Stimulated activated CD8-positive, alpha-beta memory T cell treated with anti-CD3 and anti-CD28 coated beads, Interleukin-7, amount 100 ng/mL, for 24 hours (primary cell): ENCODE measurements around the gene ZBTB20.
"Not testable (repeated sequence)": the region's sequence is repeated elsewhere in the genome, so short reads cannot be mapped to it uniquely, and the experiment has no call there.

Experiments used
- DNase-seq: peaks from one replicate; pipeline ENCODE4 v3.0.0-alpha.2; 2020; ENCODE audit warnings: low read depth

Gene ZBTB20

GRCh38 chr3:115147329-115148141 lies 447 bp upstream of the ZBTB20 start:
- peak; percentile 86 for DNase-seq

DNA sequence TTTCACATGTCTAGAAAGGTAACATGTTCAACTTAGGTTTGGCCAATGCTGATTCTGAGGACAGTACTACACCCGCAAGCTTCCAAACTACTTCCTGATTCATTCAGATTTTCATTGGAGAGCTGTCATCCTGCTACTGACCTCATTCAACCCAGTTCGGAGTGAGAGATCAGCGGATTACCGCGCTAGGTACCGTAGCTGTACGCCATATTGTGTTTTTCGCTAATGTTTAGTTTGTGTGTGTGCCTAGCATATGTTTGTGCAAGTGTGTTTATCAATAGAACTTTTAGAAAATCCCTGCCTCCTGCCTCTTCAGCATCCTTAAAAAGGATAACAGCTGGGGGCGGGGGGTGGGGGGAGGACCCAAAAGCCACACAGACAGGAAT lies 1.1 kb downstream of the ZBTB20 start:
- peak; percentile 1 for DNase-seq

DNA sequence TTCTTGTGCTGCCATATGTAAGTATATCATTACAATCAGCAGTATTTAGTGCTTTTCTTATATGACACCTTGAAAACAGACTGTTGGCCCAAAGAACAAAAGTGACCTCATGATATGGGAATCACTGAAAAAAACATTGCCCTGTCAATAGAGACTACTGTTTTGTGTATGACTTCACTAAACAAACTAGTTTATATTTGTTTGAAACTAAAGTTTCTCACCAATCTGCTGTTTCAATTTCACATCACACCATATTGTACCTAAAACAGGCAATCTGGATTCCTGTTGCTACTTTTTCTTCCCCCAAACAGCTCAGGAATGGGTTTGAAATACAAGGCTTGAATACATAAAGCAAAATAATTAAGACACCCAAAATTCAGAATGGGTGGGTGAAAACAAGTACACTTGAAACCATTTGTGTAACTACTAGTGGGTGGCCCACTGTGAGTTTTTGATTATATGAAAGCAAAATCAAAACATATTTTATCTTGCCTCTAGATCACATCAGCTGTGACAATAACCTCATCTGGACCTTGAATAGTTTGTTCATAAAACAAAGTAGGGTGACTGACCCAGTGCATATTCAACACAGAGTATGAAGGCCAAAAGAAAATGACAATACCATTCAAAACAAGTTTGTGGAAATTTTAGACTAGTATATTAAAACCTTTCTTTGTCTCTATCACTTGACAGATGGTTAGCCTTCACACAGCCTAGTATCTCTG lies 5.9 kb downstream of the ZBTB20 start:
- no peak for DNase-seq

DNA sequence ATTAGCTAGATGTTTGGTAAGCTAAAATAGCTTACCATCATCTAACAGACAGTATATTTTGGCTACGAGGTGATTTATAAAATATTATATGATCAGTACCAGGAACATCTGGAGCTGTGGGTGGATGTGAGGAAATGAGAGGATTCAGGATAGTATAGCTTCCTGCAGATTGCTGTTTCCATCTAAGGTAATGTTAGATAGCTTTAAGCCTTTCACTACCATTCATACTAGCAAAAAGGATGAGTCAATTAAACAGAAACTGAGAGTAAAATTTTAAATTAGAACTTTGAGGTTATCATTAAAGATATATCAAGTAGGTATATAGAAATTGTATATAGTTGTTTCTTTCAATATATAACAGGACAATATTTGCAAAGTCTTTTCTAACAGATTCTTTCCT lies 8.0 kb downstream of the ZBTB20 start:
- DNase-seq, result no peak

DNA sequence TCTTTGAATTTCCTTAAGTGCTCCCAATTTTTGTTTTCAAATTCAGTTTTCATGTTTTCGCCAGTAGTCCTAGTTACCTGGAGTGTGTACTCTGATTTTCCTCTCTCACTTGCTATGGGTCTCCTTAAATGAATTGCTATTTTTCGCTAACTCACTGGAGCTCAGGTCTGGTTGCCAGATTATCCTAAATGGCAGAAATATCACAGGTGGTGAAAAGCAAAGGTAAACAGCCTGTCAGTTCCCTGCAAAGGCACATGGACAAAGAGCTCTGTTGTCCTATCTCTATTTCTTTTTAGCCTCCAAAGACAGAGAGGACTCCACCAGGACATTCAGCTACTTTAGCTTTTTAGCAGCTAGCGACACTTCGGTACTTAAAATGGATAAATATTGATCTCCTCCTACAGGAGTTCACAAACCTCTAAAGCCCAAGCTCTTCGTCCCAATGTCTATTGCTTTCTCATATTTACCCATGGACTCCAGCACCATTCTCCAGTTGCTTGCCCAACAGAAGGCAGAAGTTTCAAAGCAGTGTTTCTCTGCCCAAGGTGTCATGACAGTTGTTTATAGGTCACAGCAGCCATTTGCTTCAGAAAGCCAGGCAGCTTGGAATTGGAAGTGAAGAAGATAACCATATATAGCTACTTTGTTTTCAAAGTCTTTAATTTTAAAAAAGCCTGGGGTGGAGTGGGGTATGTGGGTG lies 12.3 kb downstream of the ZBTB20 start:
- DNase-seq, result no peak

DNA sequence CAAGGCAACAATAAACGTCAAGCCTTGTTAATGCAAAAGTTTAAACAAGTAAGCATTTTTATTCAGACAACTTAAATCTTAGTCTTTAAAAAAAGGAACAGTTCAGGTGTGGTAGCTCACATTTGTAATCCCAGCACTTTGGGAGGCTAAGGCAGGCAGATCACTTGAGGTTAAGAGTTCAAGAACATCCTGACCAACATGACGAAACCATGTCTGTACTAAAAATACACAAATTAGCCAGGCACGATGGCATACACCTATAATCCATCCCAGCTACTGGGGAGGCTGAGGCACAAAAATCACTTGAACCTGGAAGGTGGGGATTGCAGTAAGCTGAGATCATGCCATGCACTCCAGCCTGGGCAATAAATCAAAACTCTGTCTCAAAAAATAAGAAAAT lies 19.9 kb downstream of the ZBTB20 start:
- DNase-seq, result no peak

GRCh38 chr3:115120597-115120996 lies 26.5 kb downstream of the ZBTB20 start:
- DNase-seq, result no peak

GRCh38 chr3:115113367-115113766 lies 33.7 kb downstream of the ZBTB20 start:
- DNase-seq, result no peak

DNA sequence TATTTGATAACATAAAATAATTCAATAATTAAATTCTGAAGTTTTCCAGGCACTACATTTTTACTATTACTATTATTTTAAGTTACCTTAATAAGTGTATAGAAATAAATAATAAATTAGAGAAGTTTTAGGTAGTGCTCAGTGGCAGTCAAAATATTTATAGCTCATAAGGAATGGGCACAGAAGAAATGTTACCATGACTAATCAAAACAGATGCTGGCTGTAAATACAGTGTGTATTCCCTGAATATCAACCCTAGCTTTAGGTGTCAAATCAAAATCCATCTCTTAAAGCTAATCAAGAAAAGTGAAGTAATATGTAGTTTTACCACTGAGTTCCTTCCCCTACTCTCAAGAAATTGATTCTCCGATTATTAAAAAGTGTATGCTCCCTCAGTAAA lies 35.5 kb downstream of the ZBTB20 start:
- DNase-seq, result no peak

- no peak for DNase-seq
Measured at GRCh38 chr3:115110830-115111229, 36.3 kb downstream of the ZBTB20 start.

- DNase-seq, result not testable (repeated sequence)
Measured at GRCh38 chr3:115110066-115110465, 37.0 kb downstream of the ZBTB20 start.

DNA sequence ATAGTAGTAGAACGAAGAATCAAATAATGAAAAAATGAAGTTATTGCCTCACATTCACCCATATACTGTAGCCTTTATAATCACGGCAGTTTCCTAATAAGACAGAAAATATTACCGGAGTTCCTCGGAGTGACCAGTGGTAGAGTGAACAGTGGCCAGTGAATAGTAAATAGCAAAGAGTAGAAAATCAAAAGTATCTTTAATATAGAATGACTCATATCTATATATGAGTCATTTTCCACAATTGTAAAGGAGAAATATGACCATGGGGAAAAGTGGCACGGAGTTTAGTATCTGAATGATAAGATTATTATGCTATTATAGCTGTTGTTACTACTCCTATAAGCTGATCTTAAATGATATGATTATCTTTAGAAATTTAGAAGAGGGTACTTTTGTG lies 38.5 kb downstream of the ZBTB20 start:
- no peak for DNase-seq

GRCh38 chr3:115102046-115102445 lies 45.0 kb downstream of the ZBTB20 start:
- DNase-seq, result no peak

DNA sequence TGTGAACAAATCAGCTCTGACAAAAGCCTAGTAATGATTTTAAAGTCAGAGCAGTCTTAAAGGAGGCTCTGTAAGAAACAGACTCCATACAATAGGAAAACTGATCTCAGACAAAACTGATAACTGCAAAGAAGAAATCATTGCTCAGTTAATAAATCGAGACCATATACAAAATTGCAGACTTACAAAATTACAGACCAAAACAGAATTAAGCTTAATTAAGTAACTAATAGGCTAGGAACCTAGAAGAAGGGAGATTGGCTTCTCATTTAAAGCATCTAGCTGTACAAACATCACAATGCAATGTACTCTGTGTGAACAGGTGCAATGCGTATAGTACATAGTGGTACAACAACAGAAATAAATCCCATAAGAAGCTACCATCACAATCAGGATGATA lies 46.3 kb downstream of the ZBTB20 start:
- no peak for DNase-seq

- DNase-seq, result no peak
Measured at GRCh38 chr3:115099986-115100571, 47.0 kb downstream of the ZBTB20 start.

DNA sequence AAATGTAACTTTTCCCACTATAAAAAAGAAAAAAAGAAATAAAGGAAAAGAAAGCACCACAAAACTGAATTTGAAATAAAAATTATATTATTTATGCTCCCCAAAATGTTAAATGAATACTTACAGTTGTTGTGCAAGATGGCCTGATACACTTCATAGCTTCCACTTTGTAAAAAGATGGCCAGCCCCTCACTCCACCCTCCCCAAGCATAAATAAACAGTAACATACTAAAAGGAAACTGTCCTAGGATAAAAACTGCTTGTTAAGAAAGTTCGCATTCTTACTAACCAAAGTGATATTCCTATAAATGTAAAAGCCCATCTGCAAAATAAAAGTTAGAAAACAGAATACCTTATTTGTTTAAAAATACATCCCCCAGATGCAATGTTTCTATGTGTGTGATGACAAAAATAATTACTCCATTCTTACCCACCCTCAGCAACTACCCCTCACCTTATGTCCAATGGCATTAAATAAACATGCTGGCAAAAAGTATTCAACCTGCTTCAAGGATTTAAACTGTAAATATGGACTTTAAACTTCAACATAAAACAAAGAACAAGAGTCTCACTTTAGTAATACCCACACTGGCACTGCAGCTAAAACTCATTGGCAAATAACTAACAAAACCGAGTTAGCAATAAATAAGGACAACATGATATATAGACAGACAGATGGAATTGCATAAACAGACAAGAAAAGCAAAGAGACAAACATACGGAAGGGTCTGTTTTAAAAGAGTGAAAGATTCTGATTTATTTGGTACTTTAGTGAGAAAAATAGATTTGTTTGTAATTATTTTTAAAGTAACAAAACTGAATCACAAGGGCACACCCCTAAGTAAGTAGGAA lies 47.7 kb downstream of the ZBTB20 start:
- DNase-seq, result no peak

GRCh38 chr3:115098354-115099073 lies 48.6 kb downstream of the ZBTB20 start:
- DNase-seq, result no peak

DNA sequence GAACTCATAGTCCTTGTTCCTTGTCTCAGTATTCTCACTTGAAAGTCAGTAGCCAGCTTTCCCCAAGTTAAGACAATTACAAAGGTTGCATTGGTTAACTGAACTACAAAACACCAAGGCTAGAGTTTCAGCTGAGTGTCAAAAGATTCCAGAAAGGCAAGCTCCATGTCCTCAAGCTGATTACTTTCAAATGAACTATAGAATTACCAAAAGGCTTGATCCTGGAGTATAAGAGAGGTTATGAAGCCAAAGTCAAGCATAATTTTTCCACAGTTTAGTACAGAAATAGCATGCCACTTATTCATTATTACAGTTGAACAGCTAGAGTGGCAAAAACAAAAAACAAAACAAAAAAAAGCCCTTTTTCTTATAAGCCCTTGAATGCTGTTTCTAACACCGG lies 51.9 kb downstream of the ZBTB20 start:
- no peak for DNase-seq

GRCh38 chr3:115092220-115092791 lies 54.8 kb downstream of the ZBTB20 start:
- peak; percentile 22 for DNase-seq

- no peak for DNase-seq
Measured at GRCh38 chr3:115090712-115091111, 56.4 kb downstream of the ZBTB20 start.

GRCh38 chr3:115089481-115089880 lies 57.6 kb downstream of the ZBTB20 start:
- no peak for DNase-seq
